Kidney capillary endothelial cell (primary cell): ENCODE results near the gene AXDND1.
"Not testable (repeated sequence)": the region's sequence is repeated elsewhere in the genome, so short reads cannot be mapped to it uniquely, and the experiment has no call there.

Source experiments
- DNase-seq: peaks from one replicate; pipeline ENCODE4 v3.0.0-alpha.2; 2018; ENCODE audit warnings: low spot score

Gene AXDND1

GRCh38 chr1:179465661-179466060 lies 99.9 kb downstream of the AXDND1 start:
- DNase-seq: not testable (repeated sequence)

- no peak for DNase-seq
Measured at GRCh38 chr1:179474713-179475112, 108.9 kb downstream of the AXDND1 start.

GRCh38 chr1:179476484-179476883 lies 110.7 kb downstream of the AXDND1 start:
- no peak for DNase-seq

GRCh38 chr1:179478370-179478769 lies 112.6 kb downstream of the AXDND1 start:
- DNase-seq: no peak

GRCh38 chr1:179490611-179491010 lies 124.8 kb downstream of the AXDND1 start:
- DNase-seq: no peak

GRCh38 chr1:179493323-179493722 lies 127.6 kb downstream of the AXDND1 start:
- no peak for DNase-seq

- no peak for DNase-seq
Measured at GRCh38 chr1:179506199-179506598, 140.4 kb downstream of the AXDND1 start.

GRCh38 chr1:179509384-179509783 lies 143.6 kb downstream of the AXDND1 start:
- no peak for DNase-seq

- no peak for DNase-seq
Measured at GRCh38 chr1:179510038-179510437, 144.3 kb downstream of the AXDND1 start.

- DNase-seq: no peak
Measured at GRCh38 chr1:179516976-179517705, 151.4 kb downstream of the AXDND1 start.

GRCh38 chr1:179518544-179518943 lies 152.8 kb downstream of the AXDND1 start:
- not testable (repeated sequence) for DNase-seq

GRCh38 chr1:179529482-179530195 lies 163.9 kb downstream of the AXDND1 start:
- no peak for DNase-seq

- no peak for DNase-seq
Measured at GRCh38 chr1:179530352-179530751, 164.6 kb downstream of the AXDND1 start.

- DNase-seq: no peak
Measured at GRCh38 chr1:179541774-179542173, 176.0 kb downstream of the AXDND1 start.

GRCh38 chr1:179545321-179545720 lies 179.6 kb downstream of the AXDND1 start:
- no peak for DNase-seq

GRCh38 chr1:179547021-179547535 lies 181.3 kb downstream of the AXDND1 start:
- DNase-seq: no peak

GRCh38 chr1:179548666-179549367 lies 183.0 kb downstream of the AXDND1 start:
- DNase-seq: no peak

GRCh38 chr1:179549368-179549700 lies 183.6 kb downstream of the AXDND1 start:
- DNase-seq: no peak

- no peak for DNase-seq
Measured at GRCh38 chr1:179550746-179551682, 185.2 kb downstream of the AXDND1 start.

GRCh38 chr1:179554427-179554826 lies 188.7 kb downstream of the AXDND1 start:
- no peak for DNase-seq

GRCh38 chr1:179558078-179558477 lies 192.3 kb downstream of the AXDND1 start:
- no peak for DNase-seq
